Activated T-cell treated with anti-CD3 and anti-CD28 coated beads, Interleukin-2, amount 50 U/mL, for 24 hours (primary cell): ENCODE results near the gene RNF103.
"Not testable (repeated sequence)": the region's sequence is repeated elsewhere in the genome, so short reads cannot be mapped to it uniquely, and the experiment has no call there.

Experiments used
- DNase-seq: peaks from one replicate; pipeline ENCODE4 v3.0.0-alpha.2; 2020
- H3K27ac Mint-ChIP-seq: 2 replicates; pipeline ENCODE4 v1.8.0; 2020; ENCODE audit warnings: mild to moderate bottlenecking, mixed read lengths
- H3K27me3 Mint-ChIP-seq: 2 replicates; pipeline ENCODE4 v1.8.0; 2020; ENCODE audit warnings: mixed read lengths
- H3K36me3 Mint-ChIP-seq: 2 replicates; pipeline ENCODE4 v1.8.0; 2020; ENCODE audit warnings: low read depth, mixed read lengths
- H3K4me1 Mint-ChIP-seq: 2 replicates; pipeline ENCODE4 v1.8.0; 2020; ENCODE audit warnings: low read depth, mixed read lengths
- H3K4me3 Mint-ChIP-seq: 2 replicates; pipeline ENCODE4 v1.8.0; 2020; ENCODE audit warnings: mild to moderate bottlenecking, moderate library complexity, mixed read lengths
- H3K9me3 Mint-ChIP-seq: 2 replicates; pipeline ENCODE4 v1.8.0; 2020; ENCODE audit warnings: mixed read lengths

Gene RNF103

GRCh38 chr2:86623494-86624266 lies at the start of gene RNF103:
Gene RNF103, minus strand, starts transcription at chr2:86623865. Its CDS starts 979 bp downstream, at chr2:86622886.
- Mint-ChIP-seq H3K27ac (peak within 1 kb of the TSS; percentile 95), H3K4me3 (peak within 1 kb of the TSS; percentile 94), H3K9me3 (no peaks in the 10 kb centered on the region), H3K36me3 (peaks cover 22% of the 10 kb centered on the region), H3K4me1 (peaks cover 34% of the 10 kb centered on the region), H3K27me3 (no peaks in the 10 kb centered on the region)
- peak; percentile 97 for DNase-seq

GRCh38 chr2:86673011-86673410 lies 49.3 kb upstream of the RNF103 start:
- no peaks in the 10 kb centered on the region for H3K9me3 Mint-ChIP-seq
- H3K4me1 Mint-ChIP-seq = no peaks in the 10 kb centered on the region
- H3K36me3 Mint-ChIP-seq = no peaks in the 10 kb centered on the region
- H3K27ac Mint-ChIP-seq = no peak overlapping the region
- no peaks in the 10 kb centered on the region for H3K27me3 Mint-ChIP-seq
- no peak for DNase-seq
- no peak overlapping the region for H3K4me3 Mint-ChIP-seq

GRCh38 chr2:86672027-86672545 lies 48.4 kb upstream of the RNF103 start:
- no peak for DNase-seq
- H3K4me1 Mint-ChIP-seq = no peaks in the 10 kb centered on the region
- no peak overlapping the region for H3K27ac Mint-ChIP-seq
- no peaks in the 10 kb centered on the region for H3K36me3 Mint-ChIP-seq
- no peak overlapping the region for H3K4me3 Mint-ChIP-seq
- H3K27me3 Mint-ChIP-seq = no peaks in the 10 kb centered on the region
- H3K9me3 Mint-ChIP-seq = no peaks in the 10 kb centered on the region

GRCh38 chr2:86671337-86671981 lies 47.8 kb upstream of the RNF103 start:
- H3K9me3 Mint-ChIP-seq = no peaks in the 10 kb centered on the region
- no peak overlapping the region for H3K4me3 Mint-ChIP-seq
- no peaks in the 10 kb centered on the region for H3K36me3 Mint-ChIP-seq
- H3K27me3 Mint-ChIP-seq = no peaks in the 10 kb centered on the region
- no peaks in the 10 kb centered on the region for H3K4me1 Mint-ChIP-seq
- H3K27ac Mint-ChIP-seq = no peak overlapping the region
- DNase-seq = no peak

- H3K9me3 Mint-ChIP-seq, H3K4me3 Mint-ChIP-seq, DNase-seq, H3K36me3 Mint-ChIP-seq, H3K4me1 Mint-ChIP-seq, H3K27me3 Mint-ChIP-seq, H3K27ac Mint-ChIP-seq: not testable (repeated sequence)
These were observed 45.7 kb upstream of the RNF103 start for GRCh38 chr2:86669323-86669722.

DNA sequence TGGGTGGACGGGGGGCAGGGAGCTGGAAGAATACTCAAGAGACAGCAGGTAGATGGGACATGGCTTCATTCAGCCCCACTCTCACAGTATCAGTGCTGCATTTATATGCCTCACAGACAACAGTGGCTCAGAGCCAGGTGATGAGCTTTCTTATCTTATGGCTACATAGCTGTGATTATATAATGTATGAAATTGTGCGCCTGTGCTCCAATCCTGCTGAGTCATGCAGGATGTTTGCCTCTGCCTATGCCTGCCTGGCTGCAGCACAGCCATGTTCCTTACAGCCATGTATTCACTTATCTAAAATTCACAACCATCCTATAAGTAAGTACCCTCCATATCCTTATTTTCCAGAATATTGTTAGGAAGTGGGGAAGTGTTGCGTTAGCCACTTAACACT lies 37.7 kb upstream of the RNF103 start:
- no peaks in the 10 kb centered on the region for H3K27me3 Mint-ChIP-seq
- H3K4me1 Mint-ChIP-seq = no peaks in the 10 kb centered on the region
- H3K4me3 Mint-ChIP-seq = no peak overlapping the region
- H3K36me3 Mint-ChIP-seq = peaks cover 7% of the 10 kb centered on the region
- peaks cover 4% of the 10 kb centered on the region for H3K9me3 Mint-ChIP-seq
- no peak for DNase-seq
- H3K27ac Mint-ChIP-seq = no peak overlapping the region

- H3K27me3 Mint-ChIP-seq = peaks cover 5% of the 10 kb centered on the region
- H3K4me3 Mint-ChIP-seq = no peak overlapping the region
- peaks cover 19% of the 10 kb centered on the region for H3K9me3 Mint-ChIP-seq
- no peaks in the 10 kb centered on the region for H3K4me1 Mint-ChIP-seq
- no peak overlapping the region for H3K27ac Mint-ChIP-seq
- H3K36me3 Mint-ChIP-seq = peaks cover 7% of the 10 kb centered on the region
- DNase-seq = no peak
These were observed 26.5 kb upstream of the RNF103 start for GRCh38 chr2:86650188-86650587.

DNA sequence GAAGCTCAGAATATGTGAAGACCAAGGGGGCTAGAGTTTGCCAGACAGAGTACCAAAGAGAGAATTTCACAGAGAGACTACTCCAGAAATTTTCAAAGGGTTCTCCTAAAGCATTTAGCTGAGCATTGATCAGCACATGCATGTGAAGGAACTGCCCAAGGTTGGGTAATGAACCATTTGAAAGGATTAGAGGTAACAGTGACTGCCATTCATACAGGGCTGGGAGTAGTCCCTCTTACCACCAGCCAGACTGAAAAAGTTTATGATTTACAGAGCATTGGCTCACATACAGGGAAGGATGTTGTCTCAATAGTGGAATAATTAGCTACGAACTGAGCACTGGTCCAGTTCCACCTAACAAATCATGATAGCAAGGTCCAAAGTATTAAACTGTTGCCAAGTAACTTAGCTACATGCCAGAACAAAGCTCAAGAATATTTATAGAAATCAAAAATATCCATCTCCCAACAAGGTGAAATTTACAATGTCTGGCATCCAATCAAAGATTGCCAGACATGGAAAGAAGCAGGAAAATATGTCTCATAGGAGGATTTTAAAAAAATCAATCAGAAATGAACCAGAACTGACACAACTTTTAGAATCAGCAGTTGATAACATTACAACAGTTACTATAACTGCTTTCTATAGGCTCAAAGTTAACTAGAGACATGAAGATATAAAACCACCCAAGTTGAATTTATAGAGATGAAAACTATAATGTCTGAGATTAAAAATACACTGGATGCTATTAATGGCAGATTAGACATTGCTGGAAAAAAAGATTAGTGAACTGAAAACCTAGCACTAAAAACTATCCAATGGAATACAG lies 25.7 kb upstream of the RNF103 start:
- peaks cover 19% of the 10 kb centered on the region for H3K9me3 Mint-ChIP-seq
- peaks cover 7% of the 10 kb centered on the region for H3K36me3 Mint-ChIP-seq
- H3K27me3 Mint-ChIP-seq = peaks cover 5% of the 10 kb centered on the region
- no peak overlapping the region for H3K27ac Mint-ChIP-seq
- H3K4me3 Mint-ChIP-seq = no peak overlapping the region
- H3K4me1 Mint-ChIP-seq = no peaks in the 10 kb centered on the region
- DNase-seq = no peak

- H3K27me3 Mint-ChIP-seq = peaks cover 5% of the 10 kb centered on the region
- H3K9me3 Mint-ChIP-seq = peaks cover 19% of the 10 kb centered on the region
- H3K4me3 Mint-ChIP-seq = no peak overlapping the region
- H3K36me3 Mint-ChIP-seq = peaks cover 7% of the 10 kb centered on the region
- no peaks in the 10 kb centered on the region for H3K4me1 Mint-ChIP-seq
- no peak overlapping the region for H3K27ac Mint-ChIP-seq
- no peak for DNase-seq
These were observed 25.0 kb upstream of the RNF103 start for GRCh38 chr2:86648681-86649080.

DNA sequence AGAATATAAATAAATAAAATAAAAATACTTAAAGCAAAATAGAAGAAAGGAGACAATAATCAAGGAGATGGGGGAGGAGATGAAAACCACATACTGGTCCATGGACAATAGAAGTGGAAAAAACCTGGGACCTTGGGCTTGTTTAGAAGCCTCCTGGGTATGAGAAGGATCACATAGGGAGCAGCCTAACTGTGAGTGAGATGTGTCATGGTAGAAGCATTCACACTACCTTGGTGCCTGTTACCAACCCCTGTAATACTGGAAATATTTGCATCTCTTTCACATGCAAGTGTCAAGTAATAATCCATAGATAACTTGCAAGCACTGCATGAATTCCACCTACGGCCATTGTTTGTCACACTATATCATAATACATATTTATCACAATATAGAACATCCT lies 23.2 kb upstream of the RNF103 start:
- Mint-ChIP-seq H3K27ac (no peak overlapping the region), H3K36me3 (peaks cover 7% of the 10 kb centered on the region), H3K4me1 (no peaks in the 10 kb centered on the region), H3K9me3 (peaks cover 19% of the 10 kb centered on the region), H3K27me3 (peaks cover 7% of the 10 kb centered on the region), H3K4me3 (no peak overlapping the region)
- DNase-seq = no peak

GRCh38 chr2:86646329-86646728 lies 22.7 kb upstream of the RNF103 start:
- Mint-ChIP-seq H3K4me1 (no peaks in the 10 kb centered on the region), H3K9me3 (peaks cover 19% of the 10 kb centered on the region), H3K36me3 (peaks cover 7% of the 10 kb centered on the region), H3K4me3 (no peak overlapping the region), H3K27ac (no peak overlapping the region), H3K27me3 (peaks cover 7% of the 10 kb centered on the region)
- DNase-seq = no peak

DNA sequence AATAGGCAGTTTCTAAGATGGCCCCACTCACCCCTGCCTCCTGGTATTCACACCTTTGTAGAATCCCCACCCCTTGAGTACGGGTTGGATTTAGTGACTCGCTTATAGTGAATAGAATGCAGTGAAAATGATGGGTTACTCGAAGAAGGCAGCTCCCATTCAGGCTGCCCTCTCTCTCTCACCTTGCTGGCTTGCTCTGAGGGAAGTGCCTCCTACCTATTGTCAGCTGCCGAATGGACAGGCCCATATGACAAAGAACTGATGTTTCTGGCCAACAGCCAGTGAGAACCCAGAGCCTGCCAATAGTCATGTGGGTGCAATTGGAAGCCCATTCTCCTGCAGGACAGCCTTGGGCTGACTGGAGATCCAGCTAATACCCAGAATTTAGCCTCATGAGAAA lies 22.1 kb upstream of the RNF103 start:
- no peak overlapping the region for H3K4me3 Mint-ChIP-seq
- H3K27me3 Mint-ChIP-seq = peaks cover 7% of the 10 kb centered on the region
- H3K27ac Mint-ChIP-seq = no peak overlapping the region
- no peak for DNase-seq
- H3K9me3 Mint-ChIP-seq = peaks cover 19% of the 10 kb centered on the region
- H3K4me1 Mint-ChIP-seq = no peaks in the 10 kb centered on the region
- H3K36me3 Mint-ChIP-seq = peaks cover 7% of the 10 kb centered on the region

GRCh38 chr2:86638712-86639111 lies 15.0 kb upstream of the RNF103 start:
- peaks cover 2% of the 10 kb centered on the region for H3K27me3 Mint-ChIP-seq
- peaks cover 6% of the 10 kb centered on the region for H3K9me3 Mint-ChIP-seq
- no peak for DNase-seq
- H3K27ac Mint-ChIP-seq = no peak overlapping the region
- H3K4me1 Mint-ChIP-seq = no peaks in the 10 kb centered on the region
- peaks cover 3% of the 10 kb centered on the region for H3K36me3 Mint-ChIP-seq
- H3K4me3 Mint-ChIP-seq = no peak overlapping the region

GRCh38 chr2:86636842-86637241 lies 13.2 kb upstream of the RNF103 start:
- H3K4me1 Mint-ChIP-seq = no peaks in the 10 kb centered on the region
- peaks cover 3% of the 10 kb centered on the region for H3K36me3 Mint-ChIP-seq
- no peak for DNase-seq
- H3K27me3 Mint-ChIP-seq = no peaks in the 10 kb centered on the region
- no peak overlapping the region for H3K27ac Mint-ChIP-seq
- H3K4me3 Mint-ChIP-seq = no peak overlapping the region
- peaks cover 6% of the 10 kb centered on the region for H3K9me3 Mint-ChIP-seq
